Aorta (tissue), 5 donors: Measurements from ENCODE around the gene TPM3. TPM values are rescaled to one million over a fixed set of nuclear protein-coding genes. Genes with fewer than 3 reads are reported as not detected.

Experiments used
- ATAC-seq: fragments of 200-7000 bp; cut with Tn5 transposase; one replicate; pipeline ENCODE4 v1.9.1; 2022; ENCODE audit warnings: moderate library complexity; ENCODE audit not compliant: low FRiP score
- DNase-seq, 2 donors: peaks; one replicate each; pipeline ENCODE4 v3.0.0-alpha.2; 2020
- H3K27ac ChIP-seq, 2 donors: one replicate each; pipeline ENCODE4 v1.5.1; 2013; ENCODE audit warnings: low read length in 2 of 2, mild to moderate bottlenecking in 2 of 2, moderate library complexity in 2 of 2, control low read depth in 1 of 2, inconsistent platforms in 1 of 2, low read depth in 1 of 2
- H3K27me3 ChIP-seq, 2 donors: one replicate each; pipeline ENCODE4 v1.6.1; 2013; ENCODE audit warnings: control low read depth in 1 of 2, low read length in 1 of 2, mild to moderate bottlenecking in 1 of 2, moderate library complexity in 1 of 2; ENCODE audit not compliant: insufficient read depth in 2 of 2, control insufficient read depth in 1 of 2
- H3K36me3 ChIP-seq, 2 donors: one replicate each; pipeline ENCODE4 v1.6.1; 2013; ENCODE audit warnings: control low read depth in 1 of 2, low read length in 1 of 2, mild to moderate bottlenecking in 1 of 2; ENCODE audit not compliant: insufficient read depth in 2 of 2, control insufficient read depth in 1 of 2
- H3K4me1 ChIP-seq, 2 donors: one replicate each; pipeline ENCODE4 v1.6.1; 2013; ENCODE audit warnings: low read length in 2 of 2, control low read depth in 1 of 2, mild to moderate bottlenecking in 1 of 2, moderate library complexity in 1 of 2; ENCODE audit not compliant: insufficient read depth in 2 of 2, control insufficient read depth in 1 of 2
- H3K4me3 ChIP-seq, 2 donors: one replicate each; pipeline ENCODE4 v1.5.1; 2013; ENCODE audit warnings: low read length in 2 of 2, control low read depth in 1 of 2, mild to moderate bottlenecking in 1 of 2
- H3K9me3 ChIP-seq: one replicate; pipeline ENCODE4 v1.6.1; 2013; ENCODE audit warnings: mild to moderate bottlenecking, low read length; ENCODE audit not compliant: control insufficient read depth
- WGBS, 2 donors: extraction: QIAGEN DNeasy Blood & Tissue Kit; methylation state at CpG; one replicate each; pipeline ENCODE4 v1.1.7; 2013; 5-methylcytosine and 5-hydroxymethylcytosine counted together
- intact Hi-C, 2 donors: fragments of 100-400 bp; cut with DNase I; formaldehyde crosslinking; loops; one replicate each; pipeline versions ENCODE4 v1.14.2 to v1.15.0; 2022
- polyA plus RNA-seq, 2 donors: library from polyadenylated mRNA; stranded (reverse); fragments of 200-250 nt; gene quantifications; one replicate each; pipeline ENCODE4 v1.2.3, GENCODE V29; 2013
- total RNA-seq, 2 donors: library from RNA; stranded (reverse); fragmentation: NEBNext Ultra II Directional; extraction: Animal tissue kit (Norgen Biotek cat#: 25700); gene quantifications; one replicate each; pipeline ENCODE4 v1.2.1, GENCODE V29; 2021
- donor health status: healthy with polysubstance abuse.
- donor health status: Bipolar disorder and iron deficiency.
- donor health status: DM: no; HTN: no; CAD: no.
- donor health status: DM: no; HTN: no; CAD: no.
- donor health status: DM: yes; HTN: yes; CAD: no.

Gene TPM3
- total and polyA plus RNA-seq, 4 donors, result 79.7 to 186 (median 160) TPM

- no peaks in the 10 kb centered on the region for H3K27me3 ChIP-seq
- no peak overlapping the region for H3K4me3 ChIP-seq
- DNase-seq (no peak), ATAC-seq (peak; percentile 80)
- H3K36me3 ChIP-seq, result no peaks in the 10 kb centered on the region
- H3K27ac ChIP-seq, result peak overlapping the region in 1 of 2 donors; percentile 38
- no peaks in the 10 kb centered on the region for H3K9me3 ChIP-seq
- intact Hi-C loops, result loop anchor here in 1 of 2 donors (2.0 kb wide), 1 partner anchor 74 kb away; the partner anchor contains the start of gene HAX1
- 5% methylated on average over 5 of the region's 5 CpGs for WGBS, 2 donors
- peaks cover 0 to 2% of the 10 kb centered on the region in 2 donors for H3K4me1 ChIP-seq
Measured at GRCh38 chr1:154198756-154199562, 7.1 kb upstream of the TPM3 start.

DNA sequence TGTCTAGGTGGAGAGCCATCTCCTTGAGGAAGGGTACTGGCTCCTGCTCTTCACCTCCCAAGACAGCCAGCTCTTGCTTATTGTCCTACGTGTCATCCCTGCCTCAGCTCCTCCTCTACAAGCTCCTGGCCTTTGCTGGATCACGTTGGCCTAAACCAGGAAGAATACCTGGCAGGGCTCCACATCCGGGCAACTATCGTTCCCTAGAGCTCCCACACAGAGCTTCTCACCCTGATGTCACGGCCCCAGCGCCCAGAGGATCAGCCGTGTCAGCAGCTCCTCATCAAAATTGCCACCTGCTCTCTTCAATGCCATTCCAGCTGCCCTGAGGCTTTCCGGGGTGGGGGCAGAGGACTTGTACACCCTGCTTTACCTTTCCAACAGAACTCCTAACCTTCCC is 1.9 kb upstream of the TPM3 start:
- WGBS, 2 donors, result 68 to 71% methylated on average over 8 of the region's 8 CpGs
- ATAC-seq, result no peak

DNA sequence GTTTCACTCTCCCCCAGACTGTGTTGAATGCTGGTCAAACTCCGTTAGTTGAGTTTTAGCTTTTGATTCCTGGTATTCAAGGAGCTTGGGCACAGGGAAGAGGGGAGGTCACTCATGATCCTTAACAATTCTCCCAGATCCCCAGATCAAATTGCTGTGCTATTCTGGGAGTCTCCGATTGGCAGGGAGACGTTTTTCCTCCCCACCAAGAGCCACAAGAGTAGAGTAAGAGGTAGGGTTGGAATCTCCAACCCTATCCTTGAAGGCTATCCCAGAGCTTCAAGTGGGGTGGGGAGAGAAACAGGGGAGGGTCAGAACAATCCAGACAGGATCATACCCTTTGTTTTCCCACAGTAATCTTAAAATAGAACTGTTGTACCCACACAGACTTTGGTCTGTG is 576 bp upstream of the TPM3 start:
- H3K4me1 ChIP-seq, result peaks cover 0 to 3% of the 10 kb centered on the region in 2 donors
- ATAC-seq (no peak), DNase-seq (no peak)
- H3K36me3 ChIP-seq, result no peaks in the 10 kb centered on the region
- H3K27ac ChIP-seq, result no peak overlapping the region
- intact Hi-C loops, result no loop called here
- 29 to 34% methylated on average over 3 of the region's 3 CpGs for WGBS, 2 donors
- H3K9me3 ChIP-seq, result no peaks in the 10 kb centered on the region
- H3K4me3 ChIP-seq, result no peak overlapping the region
- H3K27me3 ChIP-seq, result no peaks in the 10 kb centered on the region

More for the DNA sequence above, 1.9 kb upstream of the TPM3 start:
- intact Hi-C loops, result no loop called here
- Histone ChIP-seq H3K4me1 (peaks cover 0 to 3% of the 10 kb centered on the region in 2 donors), H3K36me3 (no peaks in the 10 kb centered on the region), H3K27ac (no peak overlapping the region), H3K27me3 (no peaks in the 10 kb centered on the region), H3K4me3 (no peak overlapping the region), H3K9me3 (no peaks in the 10 kb centered on the region)
- no peak for DNase-seq

- Histone ChIP-seq H3K4me1 (peaks cover 0 to 3% of the 10 kb centered on the region in 2 donors), H3K36me3 (no peaks in the 10 kb centered on the region), H3K9me3 (no peaks in the 10 kb centered on the region), H3K27me3 (no peaks in the 10 kb centered on the region), H3K4me3 (no peak overlapping the region), H3K27ac (no peak overlapping the region)
- ATAC-seq, result no peak
- intact Hi-C loops, result no loop called here
- WGBS, 2 donors, result 5 to 9% methylated on average over 1 of the region's 1 CpG
- DNase-seq, result no peak
Measured at GRCh38 chr1:154190550-154190949, 1.4 kb downstream of the TPM3 start.

- Histone ChIP-seq H3K27me3 (no peaks in the 10 kb centered on the region), H3K4me3 (no peak overlapping the region), H3K4me1 (peaks cover 1 to 3% of the 10 kb centered on the region in 2 donors), H3K9me3 (no peaks in the 10 kb centered on the region), H3K27ac (no peak overlapping the region), H3K36me3 (no peaks in the 10 kb centered on the region)
- intact Hi-C loops, result no loop called here
- WGBS, 2 donors, result 29 to 35% methylated on average over 2 of the region's 2 CpGs
- no peak for DNase-seq
- no peak for ATAC-seq
Measured at GRCh38 chr1:154186852-154187501, 4.9 kb downstream of the TPM3 start.

GRCh38 chr1:154186177-154186576 is 5.7 kb downstream of the TPM3 start:
- DNase-seq (peak in 1 of 2 donors; percentile 61), ATAC-seq (no peak)
- no peaks in the 10 kb centered on the region for H3K9me3 ChIP-seq
- no peaks in the 10 kb centered on the region for H3K27me3 ChIP-seq
- no peaks in the 10 kb centered on the region for H3K36me3 ChIP-seq
- intact Hi-C loops, result no loop called here
- WGBS, 2 donors, result 52 to 68% methylated on average over 1 of the region's 1 CpG
- peaks cover 3 to 4% of the 10 kb centered on the region in 2 donors for H3K4me1 ChIP-seq
- H3K4me3 ChIP-seq, result no peak overlapping the region
- no peak overlapping the region for H3K27ac ChIP-seq

DNA sequence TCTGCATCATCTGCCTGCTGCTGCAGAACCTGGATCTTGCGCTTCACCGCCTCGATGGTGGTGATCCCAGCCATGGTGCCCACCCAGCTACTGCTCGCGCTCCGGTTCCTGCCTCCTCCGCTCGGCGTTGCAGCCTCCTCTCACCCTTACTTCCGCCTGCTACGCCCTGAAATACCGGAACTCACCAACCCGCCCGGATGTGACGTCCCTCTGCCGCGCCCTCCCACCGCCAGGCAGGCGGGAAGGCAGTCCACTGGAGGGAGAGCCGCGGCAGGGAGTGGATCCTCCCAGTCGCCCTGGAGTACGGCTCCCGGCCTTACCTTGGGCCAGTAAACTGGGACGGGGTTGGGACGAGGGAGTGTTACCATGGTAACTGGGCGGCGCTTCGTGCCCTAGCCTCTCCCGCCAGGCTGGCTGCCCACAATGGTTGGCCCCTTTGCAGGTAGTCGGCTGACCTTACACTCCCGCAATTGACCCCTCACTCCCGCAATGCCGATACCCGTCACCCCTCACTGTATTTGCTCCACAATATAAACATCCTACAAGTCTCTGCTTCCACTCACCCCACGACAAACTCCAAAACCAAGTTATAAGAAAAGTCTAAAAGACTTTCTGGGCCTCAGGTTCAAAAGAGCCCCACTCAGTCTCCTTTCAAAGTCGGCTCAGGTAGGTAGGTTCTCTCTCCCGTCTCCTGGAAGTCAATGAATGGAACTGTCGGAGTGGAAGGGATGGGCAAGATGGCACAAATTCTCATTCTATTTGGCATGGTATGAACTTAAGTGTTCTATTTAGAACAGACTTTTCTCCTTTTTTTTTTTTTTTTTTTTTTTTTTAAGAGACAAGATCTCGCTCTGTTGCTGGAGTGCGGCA is 8.6 kb downstream of the TPM3 start:
- Histone ChIP-seq H3K4me3 (peak overlapping the region; percentile 66 to 74), H3K4me1 (peaks cover 4 to 5% of the 10 kb centered on the region in 2 donors), H3K9me3 (no peaks in the 10 kb centered on the region), H3K27me3 (no peaks in the 10 kb centered on the region), H3K27ac (peak overlapping the region in 1 of 2 donors; percentile 77), H3K36me3 (peaks cover 0 to 2% of the 10 kb centered on the region in 2 donors)
- peak; percentile 97 to 99 for DNase-seq
- intact Hi-C loops, result loop anchor here (2.0 to 5.0 kb wide), 3 partner anchors 38 to 142 kb away; partner anchors contain the start of genes UBAP2L (in 2 of the 2) and ATP8B2 (in 1 of the 2)
- WGBS, 2 donors, result 5 to 6% methylated on average over 37 to 41 of the region's 41 CpGs
- ATAC-seq, result peak; percentile 98

DNA sequence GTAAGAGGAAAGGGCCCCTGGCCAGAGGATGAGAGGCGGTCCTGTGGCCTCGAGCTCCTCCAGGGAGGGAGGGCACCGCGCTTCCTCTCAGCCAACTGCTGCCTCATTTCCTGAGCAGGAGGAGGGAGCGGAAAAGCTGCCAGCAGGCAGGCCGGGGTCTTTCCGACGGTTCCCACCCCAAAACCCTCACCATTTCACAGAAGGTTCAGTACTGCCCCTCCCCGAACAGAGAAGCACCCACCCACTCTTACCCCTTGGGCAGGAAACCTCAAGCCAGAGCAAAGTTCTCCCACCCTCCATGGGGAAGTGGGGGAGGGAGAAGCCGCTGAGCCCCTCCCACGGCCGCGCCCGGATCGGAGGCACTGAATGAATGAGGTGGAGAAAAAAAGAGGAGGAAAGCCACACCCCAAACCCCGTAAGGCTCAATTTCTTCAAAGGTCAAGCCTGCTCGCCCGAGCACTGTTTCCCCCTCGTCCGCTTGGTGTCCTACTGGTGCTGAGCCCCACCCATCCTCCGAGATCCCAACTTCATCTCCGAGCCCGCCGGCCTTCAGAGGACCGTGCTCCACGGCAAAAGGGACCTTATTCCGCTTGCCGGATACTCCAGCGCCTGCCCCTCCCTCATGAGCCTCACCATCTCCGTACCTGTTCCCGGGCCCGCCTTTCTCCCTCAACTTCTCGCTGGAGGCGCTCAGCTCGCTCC is 9.4 kb downstream of the TPM3 start:
- H3K9me3 ChIP-seq, result no peaks in the 10 kb centered on the region
- H3K27ac ChIP-seq, result peak overlapping the region in 1 of 2 donors; percentile 77
- H3K4me3 ChIP-seq, result peak overlapping the region; percentile 66 to 74
- WGBS, 2 donors, result 0% methylated on average over 29 to 35 of the region's 35 CpGs
- H3K4me1 ChIP-seq, result peaks cover 4 to 8% of the 10 kb centered on the region in 2 donors
- intact Hi-C loops, result loop anchor here (2.0 to 5.0 kb wide), 3 partner anchors 38 to 142 kb away; partner anchors contain the start of genes UBAP2L (in 2 of the 2) and ATP8B2 (in 1 of the 2)
- ATAC-seq (peak; percentile 74), DNase-seq (peak; percentile 90)
- H3K27me3 ChIP-seq, result no peaks in the 10 kb centered on the region
- peaks cover 0 to 2% of the 10 kb centered on the region in 2 donors for H3K36me3 ChIP-seq
